Ramos (cell line): Measurements from ENCODE around the gene CYB5B.

ENCODE experiments used
- in situ Hi-C: fragments of 300-500 bp; cut with MboI; formaldehyde crosslinking; loops from one replicate; pipeline ENCODE4 v1.14.3; 2022; ENCODE audit warnings: low sequenced_read_pairs; ENCODE audit not compliant: unreplicated experiment

The CYB5B gene, protein sequence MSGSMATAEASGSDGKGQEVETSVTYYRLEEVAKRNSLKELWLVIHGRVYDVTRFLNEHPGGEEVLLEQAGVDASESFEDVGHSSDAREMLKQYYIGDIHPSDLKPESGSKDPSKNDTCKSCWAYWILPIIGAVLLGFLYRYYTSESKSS

DNA sequence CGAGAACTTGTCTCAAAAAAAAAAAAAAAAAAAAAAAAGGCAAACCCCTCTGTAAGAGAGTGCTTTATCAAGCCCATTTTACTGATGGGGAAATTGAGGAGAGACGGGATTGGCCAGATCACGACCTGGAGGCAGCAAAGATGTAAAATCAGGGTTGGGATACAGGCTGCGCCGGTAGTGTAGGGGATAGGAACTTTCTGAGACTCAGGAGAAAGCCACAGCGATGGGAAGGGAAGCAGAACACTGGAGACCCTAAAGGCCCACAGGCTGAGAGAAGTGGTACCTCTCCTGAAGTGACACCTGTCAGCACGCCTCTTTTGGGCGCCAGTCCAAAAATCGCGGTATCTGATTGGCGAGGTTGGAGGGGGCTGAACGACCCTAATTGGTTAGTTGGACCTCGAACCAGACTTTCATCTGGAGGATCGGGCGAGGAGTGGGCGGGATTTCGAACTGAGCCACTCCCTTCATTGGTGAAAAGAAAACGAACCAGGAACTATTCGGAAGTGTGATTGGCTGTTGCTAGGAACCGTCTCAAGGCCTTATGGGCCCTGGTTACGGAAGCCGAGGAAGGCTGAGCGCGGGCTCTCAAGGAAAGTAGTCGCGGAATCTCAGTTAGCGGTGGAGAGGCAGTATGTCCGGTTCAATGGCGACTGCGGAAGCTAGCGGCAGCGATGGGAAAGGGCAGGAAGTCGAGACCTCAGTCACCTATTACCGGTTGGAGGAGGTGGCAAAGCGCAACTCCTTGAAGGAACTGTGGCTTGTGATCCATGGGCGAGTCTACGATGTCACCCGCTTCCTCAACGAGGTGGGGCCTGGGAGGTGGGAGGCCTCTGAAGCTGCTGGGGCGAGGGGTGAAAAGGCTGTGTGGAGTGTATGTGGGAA lies at the start of gene CYB5B:
Gene CYB5B (plus strand): TSS at position 567 of the 882 bp plus-strand sequence. CDS start 65 bp downstream, at position 632.
- in situ Hi-C loops: no loop called here

DNA sequence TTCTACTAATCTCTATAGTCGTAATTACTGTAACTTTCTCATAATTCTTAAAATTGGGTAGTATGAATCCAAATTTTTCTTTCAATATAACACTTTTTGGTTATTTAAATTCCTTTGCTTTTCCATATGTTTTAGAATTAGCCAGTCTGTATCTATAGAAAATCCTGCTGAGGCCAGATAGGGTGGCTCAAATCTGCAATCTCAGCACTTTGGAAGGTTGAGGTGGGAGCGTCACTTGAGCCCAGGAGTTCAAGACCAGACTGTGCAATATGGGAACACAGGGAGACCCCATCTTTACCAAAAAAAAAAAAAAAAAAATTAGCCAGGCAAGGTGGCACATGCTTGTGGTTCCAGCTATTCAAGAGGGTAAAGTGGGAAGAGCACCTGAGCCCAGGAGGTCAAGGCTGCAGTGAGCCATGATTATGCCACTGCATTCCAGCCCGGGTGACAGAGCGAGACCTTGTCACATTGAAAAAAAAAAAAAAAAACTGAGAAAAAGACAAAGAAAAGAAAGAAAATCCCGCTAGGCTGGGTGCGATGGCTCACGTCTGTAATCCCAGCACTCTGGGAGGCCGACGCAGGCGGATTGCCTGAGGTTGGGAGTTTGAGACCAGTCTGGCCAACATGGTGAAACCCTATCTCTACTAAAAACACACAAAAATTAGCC lies 47.9 kb upstream of the CYB5B start:
- in situ Hi-C loops: no loop called here

DNA sequence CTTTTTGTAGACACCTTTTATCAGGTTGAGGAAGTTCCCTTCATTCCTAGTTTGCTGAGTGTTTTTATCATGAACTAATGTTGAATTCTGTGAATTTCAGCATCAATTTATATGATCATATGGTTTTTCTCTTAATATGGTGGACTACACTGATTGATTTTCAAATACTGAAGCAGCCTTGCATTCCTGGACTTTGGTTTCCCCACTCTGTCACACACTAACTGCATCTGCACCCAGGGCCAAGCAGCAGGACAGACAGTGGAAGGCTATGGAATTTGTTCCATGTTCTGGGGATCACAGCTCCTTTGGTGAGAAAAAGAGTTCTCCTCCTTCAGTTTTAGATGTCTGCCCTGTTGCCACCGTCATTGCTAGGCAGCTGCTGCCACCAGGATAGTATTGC lies 46.4 kb upstream of the CYB5B start:
- in situ Hi-C loops: no loop called here

DNA sequence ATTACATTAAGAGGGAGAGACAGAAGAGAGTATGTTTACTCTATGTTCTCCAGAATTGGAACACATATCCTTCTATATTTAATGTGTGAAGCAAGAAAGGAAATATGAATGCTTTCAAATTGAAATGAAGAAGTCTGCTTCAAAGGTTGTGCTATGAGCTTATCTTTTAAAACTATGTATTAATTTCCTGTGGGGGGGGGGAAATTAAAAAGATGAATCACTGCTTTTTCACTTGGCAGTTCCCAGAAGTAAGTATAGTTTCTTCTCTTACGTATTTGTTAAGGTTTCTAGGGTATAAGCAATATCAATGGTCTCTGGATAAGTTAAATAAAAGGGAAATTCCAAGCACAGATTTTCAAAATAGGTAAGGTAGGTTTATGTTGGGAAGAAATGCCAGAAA lies 45.7 kb upstream of the CYB5B start:
- in situ Hi-C loops: no loop called here

DNA sequence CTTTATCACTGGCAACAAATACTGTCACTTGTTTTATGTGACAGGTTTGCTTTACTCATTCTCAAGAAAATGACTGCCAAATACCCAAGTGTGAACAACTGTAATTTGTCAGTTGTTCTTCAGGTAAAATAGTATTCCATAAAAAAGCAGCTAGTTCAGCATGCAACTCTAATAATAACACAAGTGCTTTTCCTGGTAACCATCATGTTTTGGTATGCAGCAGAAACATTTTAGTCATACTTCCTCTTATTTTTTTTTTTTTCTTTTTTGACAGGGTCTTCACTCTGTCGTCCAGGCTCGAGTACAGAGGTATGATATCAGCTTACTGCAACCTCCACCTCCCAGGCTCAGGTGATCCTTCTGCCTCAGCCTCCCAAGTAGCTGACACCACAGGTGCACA lies 43.2 kb upstream of the CYB5B start:
- in situ Hi-C loops: no loop called here

DNA sequence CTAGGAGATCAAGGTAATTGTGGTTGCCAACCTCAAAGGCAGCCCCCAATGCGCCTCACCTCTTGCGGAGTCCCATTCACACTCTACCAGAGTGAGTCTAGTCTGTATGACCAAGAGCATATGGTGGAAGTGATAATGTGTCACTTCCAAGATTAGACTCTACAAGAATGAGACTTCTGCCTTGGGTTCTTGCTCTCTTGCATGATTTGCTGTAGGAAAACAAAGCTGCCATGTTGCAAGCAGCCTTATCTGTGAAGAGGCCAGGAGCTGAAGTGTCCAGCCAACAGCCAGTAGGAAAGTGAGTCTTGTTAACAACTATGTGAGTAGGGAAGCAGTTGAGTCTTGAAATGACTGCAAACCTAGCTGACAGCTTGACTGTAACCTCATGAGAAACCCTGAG lies 42.0 kb upstream of the CYB5B start:
- in situ Hi-C loops: no loop called here

DNA sequence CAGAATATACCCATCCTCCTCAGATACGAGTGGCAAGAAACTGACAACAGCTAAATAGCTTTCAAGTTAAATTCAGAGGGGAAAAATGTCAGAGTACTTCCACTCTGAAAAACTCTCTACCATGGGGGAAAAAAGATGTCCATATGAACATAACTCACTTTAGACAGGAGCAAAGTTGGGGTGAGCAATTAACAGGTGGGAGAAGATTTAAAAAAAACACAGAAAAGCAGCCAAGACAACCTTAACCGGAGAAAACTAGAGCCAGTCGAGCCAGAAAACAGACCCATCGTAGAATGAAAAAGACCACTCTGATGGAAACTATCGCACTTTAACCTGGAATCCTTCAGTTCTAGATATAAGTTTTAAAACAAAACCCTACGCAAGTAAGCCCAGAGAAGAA lies 39.4 kb upstream of the CYB5B start:
- in situ Hi-C loops: no loop called here

DNA sequence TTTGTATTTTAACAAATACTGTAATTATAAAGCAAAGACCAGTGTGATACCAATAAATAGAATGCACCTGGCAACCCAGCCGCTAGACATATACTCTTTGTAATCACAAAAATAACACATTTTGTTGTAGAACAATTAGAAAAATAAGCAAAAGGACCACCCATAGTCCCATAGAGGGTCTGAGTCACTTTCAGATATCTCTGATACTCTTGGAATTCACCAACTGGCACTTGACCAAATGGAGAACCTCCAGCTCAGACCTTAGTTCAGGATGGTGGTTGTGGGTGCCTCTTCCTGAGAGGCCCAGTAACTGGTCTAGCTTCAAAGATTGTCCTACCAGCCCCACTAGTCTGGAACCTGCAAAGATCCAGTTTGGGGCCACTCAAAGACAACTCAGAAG lies 37.8 kb upstream of the CYB5B start:
- in situ Hi-C loops: no loop called here

DNA sequence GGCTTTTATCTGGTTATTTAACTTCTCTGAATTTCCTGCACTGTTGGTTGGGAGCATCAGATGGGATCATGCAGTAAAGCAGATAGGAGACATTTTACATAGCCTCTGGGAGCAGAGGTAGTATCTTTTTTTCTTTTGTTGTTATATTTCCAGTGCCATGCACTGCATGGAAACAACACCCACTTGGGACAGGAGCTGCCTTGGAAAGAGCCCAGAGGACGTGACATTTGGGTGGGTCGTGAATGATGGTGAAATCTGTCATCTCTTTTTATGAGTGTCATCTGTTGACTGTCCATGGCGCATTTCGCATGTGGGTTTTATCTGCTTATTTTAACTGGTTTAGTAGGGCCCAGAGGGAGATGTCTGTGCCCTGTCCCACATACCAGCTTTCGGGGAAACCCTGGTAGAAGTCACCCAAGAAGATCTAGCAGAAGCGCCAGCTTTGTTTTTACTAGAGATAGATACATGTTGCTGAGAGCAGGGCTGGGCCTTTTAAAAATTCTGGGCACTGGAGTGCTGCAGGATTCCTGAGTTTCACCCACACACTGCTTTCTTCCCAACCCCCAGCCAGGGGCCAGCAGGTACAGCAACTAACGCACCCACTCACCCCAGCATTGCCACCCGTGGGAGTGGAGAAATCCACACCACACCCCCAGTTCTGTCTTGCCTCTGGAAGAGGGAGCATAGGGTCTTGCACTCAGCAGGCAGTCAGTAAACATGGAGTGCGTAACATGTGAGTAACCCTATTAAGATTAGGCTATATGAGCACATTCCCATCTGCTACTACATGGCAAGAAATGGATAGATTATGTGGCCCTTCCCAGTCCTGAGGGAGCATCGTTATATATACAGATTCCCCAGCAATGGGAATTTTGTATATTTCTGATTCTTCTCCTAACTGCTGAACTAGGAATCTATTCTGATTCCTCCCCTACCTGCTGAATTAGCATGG lies 30.2 kb upstream of the CYB5B start:
- in situ Hi-C loops: no loop called here

DNA sequence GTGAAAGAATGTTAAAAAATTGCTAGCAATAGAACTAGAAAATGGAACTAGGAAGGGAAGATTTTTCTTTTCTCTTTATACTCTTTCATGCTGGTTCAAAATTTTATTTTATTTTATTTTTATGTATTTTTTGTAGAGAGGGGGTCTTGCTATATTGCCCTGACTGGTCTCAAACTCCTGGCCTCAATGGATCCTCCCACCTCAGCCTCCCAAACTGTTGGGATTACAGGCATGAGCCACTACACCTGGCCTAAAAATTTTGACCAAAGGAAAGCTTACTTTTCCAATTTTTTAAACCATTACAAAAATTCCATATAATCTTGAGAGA lies 28.6 kb upstream of the CYB5B start:
- in situ Hi-C loops: no loop called here

DNA sequence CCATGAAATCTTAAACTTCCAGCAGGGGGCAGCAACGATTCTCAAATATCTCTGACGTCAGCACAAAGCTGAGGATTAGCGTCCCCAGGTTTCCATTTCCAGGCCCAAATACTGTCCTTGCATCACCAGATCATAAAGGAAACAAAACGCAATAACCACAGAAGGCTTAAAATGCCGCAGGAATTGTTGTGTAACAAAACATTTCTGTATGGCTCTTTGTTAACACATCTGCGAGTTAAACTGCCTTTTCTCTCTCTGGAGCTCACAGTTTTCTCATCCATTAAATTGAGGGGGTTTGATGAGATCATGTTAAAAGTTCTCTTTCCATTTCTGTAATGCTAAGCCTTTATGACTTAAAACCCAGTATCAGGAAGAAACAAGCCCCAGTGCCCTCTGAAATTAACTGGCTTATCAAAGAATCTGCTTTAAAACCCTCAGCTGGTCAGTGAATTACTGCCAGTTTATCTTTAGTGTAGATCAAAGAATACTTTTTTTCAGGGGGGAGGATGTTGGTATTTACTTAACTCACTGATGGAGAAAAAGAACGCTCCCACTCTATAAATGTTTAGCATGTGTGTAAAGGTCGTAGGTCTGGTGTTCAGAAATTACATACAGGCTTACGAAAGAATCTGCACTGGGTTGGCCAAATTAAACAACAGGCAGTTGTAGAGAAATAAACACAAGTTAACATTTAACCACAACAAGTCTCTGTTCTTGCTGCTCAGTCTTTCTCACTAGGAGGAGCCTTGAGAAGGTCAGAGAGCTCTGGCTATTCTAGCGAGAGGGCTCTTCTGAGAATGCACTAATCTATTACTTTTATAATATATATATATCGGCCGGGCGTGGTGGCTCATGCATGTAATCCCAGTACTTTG lies 28.0 kb upstream of the CYB5B start:
- in situ Hi-C loops: no loop called here

DNA sequence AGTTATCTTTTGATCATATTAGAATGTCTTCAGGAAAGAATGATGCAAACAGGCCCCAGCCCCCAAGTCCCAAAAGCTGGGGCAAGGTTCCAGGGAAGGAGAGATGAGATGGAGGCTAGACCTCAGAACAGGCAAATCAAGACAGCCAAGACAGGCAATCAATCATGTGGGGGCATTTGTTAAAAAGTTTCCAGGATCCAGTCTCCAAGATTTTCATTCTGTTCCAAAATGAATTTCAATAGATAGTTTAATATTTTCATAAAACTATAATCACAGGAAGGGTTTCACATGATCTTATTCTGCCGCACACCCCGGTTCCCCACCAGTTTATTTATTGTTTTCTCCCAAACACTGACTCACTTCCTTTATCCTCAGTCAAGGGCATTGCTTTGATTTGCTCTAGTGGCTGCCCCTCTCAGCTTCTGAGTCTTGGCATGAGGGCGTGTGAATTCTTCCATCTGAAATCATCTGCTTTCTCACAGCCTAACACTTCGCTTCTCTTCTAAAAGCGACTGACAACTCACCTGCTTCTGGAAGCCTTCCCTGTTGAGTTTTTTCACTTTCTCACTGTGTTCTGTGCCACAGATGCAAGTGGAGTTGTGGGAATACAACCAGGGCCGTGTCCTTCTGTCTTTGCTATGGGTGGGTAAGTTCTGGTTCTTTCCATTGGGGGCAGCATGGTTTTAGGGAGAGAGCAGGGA lies 26.4 kb upstream of the CYB5B start:
- in situ Hi-C loops: no loop called here

DNA sequence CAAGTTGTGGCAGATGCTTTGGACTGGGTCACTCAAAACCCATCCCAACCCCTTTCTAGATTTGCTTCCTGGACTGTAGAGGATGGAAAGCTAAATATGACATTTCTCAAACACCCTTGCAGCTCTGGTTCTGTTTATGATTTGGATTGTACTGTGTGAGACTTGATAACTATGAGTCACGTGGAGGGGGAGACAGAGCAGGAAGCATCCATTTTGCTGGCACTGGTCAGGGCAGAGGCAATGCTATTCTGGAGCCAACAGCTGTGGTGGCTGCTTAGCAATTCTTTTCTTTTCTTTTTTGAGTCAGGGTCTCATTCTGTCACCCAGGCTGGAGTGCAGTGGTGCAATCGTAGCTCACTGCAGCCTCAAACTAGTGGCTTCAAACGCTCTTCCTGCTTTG lies 25.1 kb upstream of the CYB5B start:
- in situ Hi-C loops: no loop called here

DNA sequence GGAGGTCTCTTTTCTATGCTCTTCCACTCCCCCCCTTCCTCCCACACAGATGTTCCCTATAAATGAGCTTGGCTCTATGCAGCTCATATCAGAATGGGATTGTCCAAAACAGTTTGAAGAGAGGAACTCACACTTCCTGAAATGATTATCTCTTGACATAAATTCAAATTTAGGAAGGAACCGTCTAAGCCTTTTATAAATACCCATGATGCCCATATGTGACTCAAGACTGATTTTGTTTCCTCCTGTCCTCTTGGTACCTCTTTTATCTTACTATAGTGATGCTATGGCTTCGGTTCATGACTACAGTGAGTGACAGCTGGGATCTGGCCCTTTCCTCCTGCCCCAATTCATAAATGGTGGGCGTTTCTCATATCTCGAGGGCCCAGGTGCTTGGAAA lies 22.0 kb upstream of the CYB5B start:
- in situ Hi-C loops: no loop called here

DNA sequence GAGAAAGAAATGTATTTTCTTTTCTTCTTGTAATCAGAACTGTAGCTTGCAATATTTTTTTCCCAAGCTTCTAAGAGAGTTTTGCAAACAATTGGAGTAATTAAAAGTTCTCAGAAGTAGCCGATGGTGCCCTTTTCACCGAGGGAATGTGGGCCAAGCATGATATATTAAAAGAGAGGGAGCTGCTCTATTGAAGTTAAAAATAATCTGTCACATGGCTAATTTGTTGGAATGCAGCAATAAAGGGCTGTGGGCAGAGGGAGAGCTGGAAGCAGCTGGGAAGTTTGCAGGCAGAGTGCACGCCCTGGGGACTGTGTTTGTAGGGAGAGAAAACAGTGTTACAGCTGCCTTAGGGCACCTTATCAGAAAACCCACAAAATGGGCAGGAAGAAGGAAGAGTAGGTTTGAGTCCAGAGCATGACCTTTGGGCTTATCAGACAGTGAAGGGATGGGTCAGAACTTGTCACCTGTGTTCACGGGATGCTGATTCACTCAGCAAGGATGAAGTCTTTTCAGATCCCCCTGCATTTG lies 20.1 kb upstream of the CYB5B start:
- in situ Hi-C loops: no loop called here

DNA sequence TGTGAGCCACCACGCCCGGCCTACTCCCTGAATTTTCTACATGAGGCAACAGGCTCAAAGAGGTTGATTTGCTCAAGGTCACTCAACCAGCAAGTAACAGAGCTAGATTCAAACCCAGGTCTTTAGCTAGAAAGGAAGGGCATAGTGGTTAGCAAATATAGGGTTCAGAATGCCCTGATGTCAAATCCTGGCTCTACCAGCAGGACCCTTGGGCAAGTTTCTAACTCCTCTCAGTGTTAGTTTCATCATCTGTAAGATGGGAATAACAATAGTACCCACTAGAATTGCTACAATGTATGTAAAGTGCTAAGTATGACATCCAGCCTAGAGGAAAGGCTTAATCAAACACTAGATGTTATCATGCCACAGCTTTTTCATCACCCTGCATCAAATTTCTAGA lies 19.1 kb upstream of the CYB5B start:
- in situ Hi-C loops: no loop called here

DNA sequence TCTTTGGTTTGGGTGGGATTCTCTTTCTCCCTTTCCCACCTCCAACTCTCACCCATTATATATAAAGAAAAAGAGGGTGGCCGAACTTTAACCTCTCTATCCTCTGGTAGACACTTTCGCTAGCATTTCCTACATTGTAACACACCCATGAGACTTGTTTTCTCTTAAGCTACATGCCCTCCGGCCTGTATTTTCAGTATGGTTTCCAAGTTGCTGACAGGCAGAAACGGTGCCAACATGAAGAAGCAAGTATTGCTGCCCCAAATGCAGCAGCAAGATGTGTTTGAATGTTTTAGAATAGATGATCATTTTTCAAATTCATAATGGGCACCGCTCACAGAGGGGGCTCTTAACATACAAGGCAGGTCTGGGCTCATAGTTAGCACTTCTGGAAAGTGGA lies 18.7 kb upstream of the CYB5B start:
- in situ Hi-C loops: no loop called here

DNA sequence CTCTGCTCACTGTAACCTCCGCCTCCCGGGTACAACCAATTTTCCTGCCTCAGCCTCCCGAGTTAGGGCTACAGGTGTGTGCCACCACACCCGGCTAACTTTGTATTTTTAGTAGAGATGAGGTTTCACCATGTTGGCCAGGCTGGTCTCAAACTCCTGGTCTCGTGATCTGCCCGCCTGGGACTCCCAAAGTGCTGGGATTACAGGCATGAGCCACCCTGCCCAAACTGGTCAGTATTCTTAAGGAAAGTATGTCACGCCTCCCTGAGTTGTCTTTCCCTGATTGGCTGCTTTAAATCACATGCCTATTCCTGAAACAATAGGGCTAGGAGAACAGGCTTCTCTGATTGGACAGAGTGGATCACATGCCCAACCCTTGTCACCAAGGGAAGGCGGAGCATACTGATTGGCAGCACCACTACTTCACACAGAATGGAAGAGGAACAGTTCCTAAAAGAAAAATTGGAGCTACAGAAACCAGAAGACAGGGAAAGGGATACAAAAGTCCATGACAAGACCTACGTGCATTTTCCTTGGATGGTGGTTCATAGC lies 17.6 kb upstream of the CYB5B start:
- in situ Hi-C loops: no loop called here
